Ovary (tissue), 9 donors: ENCODE data around the gene FGFR1OP2. TPM values are rescaled to one million over a fixed set of nuclear protein-coding genes. Genes with fewer than 3 reads are reported as not detected.
"Not testable (repeated sequence)": the region's sequence is repeated elsewhere in the genome, so short reads cannot be mapped to it uniquely, and the experiment has no call there.

Source experiments
- DNase-seq, 5 donors: peaks; one replicate each; pipeline ENCODE4 v3.0.0-alpha.2; 2019 to 2020
- H3K27ac ChIP-seq, 2 donors: fragments of 200-600 bp; one replicate each; pipeline versions ENCODE4 v1.5.1 to v1.8.0; 2019 to 2022
- H3K27me3 ChIP-seq: fragments of 200-600 bp; one replicate; pipeline ENCODE4 v1.8.0; 2022
- H3K36me3 ChIP-seq: fragments of 200-600 bp; sonication (generic); one replicate; pipeline ENCODE4 v1.5.1; 2019
- H3K4me1 ChIP-seq: one replicate; pipeline ENCODE4 v1.8.1; 2013; ENCODE audit warnings: mild to moderate bottlenecking, moderate library complexity; ENCODE audit not compliant: insufficient read depth
- H3K4me3 ChIP-seq: fragments of 200-600 bp; sonication (generic); one replicate; pipeline ENCODE4 v1.5.1; 2017
- H3K9me3 ChIP-seq, 2 donors: fragments of 200-600 bp in 1 of 2; sonication (generic) in 1 of 2; one replicate each; pipeline versions ENCODE4 v1.5.1 to v1.8.1; 2013 to 2019; ENCODE audit warnings: mild to moderate bottlenecking in 1 of 2, moderate library complexity in 1 of 2
- EP300 ChIP-seq: sonication (generic); formaldehyde crosslinking; IDR thresholded peaks from one replicate; pipeline ENCODE4 v1.6.1; 2017; ENCODE audit warnings: antibody characterized with exemption
- POLR2A ChIP-seq: fragments of 450-650 bp; IDR thresholded peaks from one replicate; pipeline ENCODE4 v1.6.1; 2017; ENCODE audit warnings: antibody characterized with exemption, mild to moderate bottlenecking, moderate library complexity
- WGBS, 3 donors: extraction: QIAGEN DNeasy Blood & Tissue Kit in 1 of 3; methylation state at CpG; one replicate each; pipeline versions ENCODE4 v1.1.5 to v1.1.7; 2013 to 2017; 5-methylcytosine and 5-hydroxymethylcytosine counted together
- intact Hi-C, 4 donors: fragments of 100-400 bp; cut with DNase I; formaldehyde crosslinking; loops; one replicate each; pipeline versions ENCODE4 v1.11.0 to v1.15.1; 2022 to 2023
- polyA plus RNA-seq, 2 donors: library from polyadenylated mRNA; stranded (reverse); fragments of 200-250 nt in 1 of 2; fragments of 350-450 nt in 1 of 2; fragmentation: Illumina TruSeq in 1 of 2; extraction: RNeasy Lipid Tissue Mini Kit (QIAGEN cat#74804) in 1 of 2; gene quantifications; one replicate each; pipeline ENCODE4 v1.2.3, GENCODE V29; 2013 to 2014
- total RNA-seq, 7 donors: library from RNA; depleted of rRNA in 2 of 7; stranded (reverse); fragments of >200 nt in 2 of 7; fragmentation: NEBNext Ultra II Directional in 3 of 7; extraction: Animal tissue kit (Norgen Biotek cat#: 25700) in 3 of 7; gene quantifications; one replicate each; pipeline versions ENCODE4 v1.1.0 to v1.2.4, GENCODE V29; 2016 to 2023
- TF ChIP-seq, protein P1 (sequence below), 3 donors: fragments of 450-650 bp in 2 of 3; fragments of 200-600 bp in 1 of 3; IDR thresholded peaks; one replicate each; pipeline versions ENCODE4 v1.5.1 to v1.8.0; 2016 to 2022; ENCODE audit warnings: antibody characterized with exemption in 3 of 3, mild to moderate bottlenecking in 1 of 3
- donor health status: DM: no; HTN: no; CAD: no; lungs with moderate emphysema.
- donor health status: DM: no; HTN: no; CAD: no.
- donor health status: Bipolar disorder and iron deficiency.
- donor health status: DM: yes; HTN: yes; CAD: no.
- donor health status: DM: no; HTN: no; CAD: no.
- donor health status: DM: yes; HTN: yes; CAD: no.

Gene FGFR1OP2
- total and polyA plus RNA-seq, 9 donors, result 48.7 to 150 (median 76.4) TPM

DNA sequence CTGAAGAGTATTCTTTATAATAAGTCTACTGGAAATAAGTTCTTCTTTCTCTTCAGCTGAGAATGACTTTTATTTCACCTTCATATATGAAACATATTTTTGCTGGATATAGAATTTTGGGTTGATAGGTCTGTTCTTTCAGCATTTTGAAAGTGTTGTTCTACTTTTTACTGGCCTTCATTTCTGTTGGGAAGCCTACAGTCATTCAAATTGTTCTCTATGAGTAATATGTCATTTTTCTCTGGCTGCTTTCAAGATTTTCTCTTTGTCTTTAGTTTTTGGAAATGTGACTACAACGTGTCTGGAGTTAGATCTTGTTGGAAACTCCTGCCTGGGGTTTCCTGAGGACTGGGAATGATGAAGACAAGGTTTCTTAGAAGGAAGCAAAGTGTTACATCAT is 10.0 kb downstream of the FGFR1OP2 start:
- Histone ChIP-seq H3K27me3 (no peaks in the 10 kb centered on the region), H3K27ac (no peak overlapping the region), H3K9me3 (no peaks in the 10 kb centered on the region), H3K36me3 (no peaks in the 10 kb centered on the region), H3K4me1 (peaks cover 1% of the 10 kb centered on the region), H3K4me3 (no peak overlapping the region)
- DNase-seq, result no peak
- no peak for TF ChIP-seq POLR2A
- TF ChIP-seq, protein P1, sequence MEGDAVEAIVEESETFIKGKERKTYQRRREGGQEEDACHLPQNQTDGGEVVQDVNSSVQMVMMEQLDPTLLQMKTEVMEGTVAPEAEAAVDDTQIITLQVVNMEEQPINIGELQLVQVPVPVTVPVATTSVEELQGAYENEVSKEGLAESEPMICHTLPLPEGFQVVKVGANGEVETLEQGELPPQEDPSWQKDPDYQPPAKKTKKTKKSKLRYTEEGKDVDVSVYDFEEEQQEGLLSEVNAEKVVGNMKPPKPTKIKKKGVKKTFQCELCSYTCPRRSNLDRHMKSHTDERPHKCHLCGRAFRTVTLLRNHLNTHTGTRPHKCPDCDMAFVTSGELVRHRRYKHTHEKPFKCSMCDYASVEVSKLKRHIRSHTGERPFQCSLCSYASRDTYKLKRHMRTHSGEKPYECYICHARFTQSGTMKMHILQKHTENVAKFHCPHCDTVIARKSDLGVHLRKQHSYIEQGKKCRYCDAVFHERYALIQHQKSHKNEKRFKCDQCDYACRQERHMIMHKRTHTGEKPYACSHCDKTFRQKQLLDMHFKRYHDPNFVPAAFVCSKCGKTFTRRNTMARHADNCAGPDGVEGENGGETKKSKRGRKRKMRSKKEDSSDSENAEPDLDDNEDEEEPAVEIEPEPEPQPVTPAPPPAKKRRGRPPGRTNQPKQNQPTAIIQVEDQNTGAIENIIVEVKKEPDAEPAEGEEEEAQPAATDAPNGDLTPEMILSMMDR (IDR thresholded peaks at IDR 0.05), result no peak
- TF ChIP-seq EP300, result no peak
- WGBS, 3 donors, result 93 to 95% (median 93%) methylated on average over 1 of the region's 1 CpG
- intact Hi-C loops, result no loop called here

DNA sequence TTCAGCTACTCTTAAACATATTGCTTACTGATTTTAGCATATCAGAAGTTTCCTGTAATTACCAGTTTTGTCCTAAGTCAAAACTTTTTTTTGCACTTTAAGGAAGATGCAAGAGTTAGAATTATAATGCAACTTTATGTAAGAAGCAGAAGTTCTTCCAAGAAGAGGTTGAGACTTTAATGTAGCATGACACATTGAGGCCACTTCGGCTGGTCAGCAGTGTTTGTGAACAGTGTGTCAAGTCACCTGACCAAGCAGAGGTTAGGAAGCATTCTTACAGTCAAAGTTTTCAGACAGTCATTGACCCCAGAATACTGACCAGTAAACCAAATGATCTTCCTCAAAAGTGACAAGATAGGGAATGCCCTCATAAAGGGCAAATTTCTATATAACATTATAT is 15.2 kb downstream of the FGFR1OP2 start:
- no peak for DNase-seq
- TF ChIP-seq, protein P1 (IDR thresholded peaks at IDR 0.05), result no peak
- TF ChIP-seq POLR2A (no peak), EP300 (no peak)
- Histone ChIP-seq H3K27me3 (no peaks in the 10 kb centered on the region), H3K4me3 (no peak overlapping the region), H3K36me3 (no peaks in the 10 kb centered on the region), H3K9me3 (no peaks in the 10 kb centered on the region), H3K27ac (no peak overlapping the region), H3K4me1 (no peaks in the 10 kb centered on the region)
- 46 to 64% (median 52%) methylated on average over 1 of the region's 1 CpG for WGBS, 3 donors
- intact Hi-C loops, result no loop called here

DNA sequence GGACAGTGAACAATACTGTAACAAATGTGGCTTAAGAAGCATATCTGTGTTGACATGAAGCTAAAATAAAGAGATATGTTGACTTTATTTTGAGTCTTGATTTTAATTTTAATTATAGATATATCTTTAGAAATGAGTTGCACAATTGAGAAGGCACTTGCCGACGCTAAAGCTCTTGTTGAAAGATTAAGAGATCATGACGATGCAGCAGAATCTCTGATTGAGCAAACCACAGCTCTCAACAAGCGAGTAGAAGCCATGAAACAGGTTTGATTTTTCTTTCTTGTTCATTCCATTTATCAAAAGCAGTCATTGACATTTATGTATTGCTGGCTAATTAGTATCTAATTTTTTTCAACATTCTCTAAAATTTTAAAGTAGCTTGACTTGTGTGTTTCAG is 15.8 kb downstream of the FGFR1OP2 start:
- no peak overlapping the region for H3K4me3 ChIP-seq
- H3K27me3 ChIP-seq, result no peaks in the 10 kb centered on the region
- no peaks in the 10 kb centered on the region for H3K36me3 ChIP-seq
- 86 to 90% (median 90%) methylated on average over 4 of the region's 4 CpGs for WGBS, 3 donors
- DNase-seq, result no peak
- TF ChIP-seq, protein P1 (IDR thresholded peaks at IDR 0.05), result no peak
- TF ChIP-seq EP300 (no peak), POLR2A (no peak)
- intact Hi-C loops, result no loop called here
- H3K4me1 ChIP-seq, result no peaks in the 10 kb centered on the region
- no peak overlapping the region for H3K27ac ChIP-seq
- H3K9me3 ChIP-seq, result no peaks in the 10 kb centered on the region

DNA sequence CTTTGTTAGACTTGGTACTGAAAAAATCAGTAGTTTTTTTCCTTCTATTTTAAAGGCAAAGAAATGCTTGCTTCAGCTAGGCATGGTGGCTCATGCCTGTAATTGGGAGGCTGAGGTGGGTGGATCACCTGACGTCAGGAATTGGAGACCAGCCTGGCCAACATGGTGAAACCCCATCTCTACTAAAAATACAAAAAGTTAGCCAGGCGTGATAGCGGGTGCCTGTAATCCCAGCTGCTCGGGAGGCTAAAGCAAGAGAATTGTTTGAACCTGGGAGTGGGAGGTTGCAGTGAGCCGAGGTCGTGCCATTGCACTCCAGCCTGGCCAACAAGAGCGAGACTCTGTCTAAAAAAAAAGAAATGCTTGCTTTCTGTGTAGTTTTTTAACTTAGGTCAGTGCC is 23.1 kb downstream of the FGFR1OP2 start:
- H3K9me3 ChIP-seq, H3K27ac ChIP-seq, H3K4me1 ChIP-seq, DNase-seq, H3K27me3 ChIP-seq, H3K36me3 ChIP-seq, intact Hi-C loops, H3K4me3 ChIP-seq: not testable (repeated sequence)
- WGBS, 3 donors, result 90 to 93% (median 92%) methylated on average over 7 of the region's 7 CpGs

DNA sequence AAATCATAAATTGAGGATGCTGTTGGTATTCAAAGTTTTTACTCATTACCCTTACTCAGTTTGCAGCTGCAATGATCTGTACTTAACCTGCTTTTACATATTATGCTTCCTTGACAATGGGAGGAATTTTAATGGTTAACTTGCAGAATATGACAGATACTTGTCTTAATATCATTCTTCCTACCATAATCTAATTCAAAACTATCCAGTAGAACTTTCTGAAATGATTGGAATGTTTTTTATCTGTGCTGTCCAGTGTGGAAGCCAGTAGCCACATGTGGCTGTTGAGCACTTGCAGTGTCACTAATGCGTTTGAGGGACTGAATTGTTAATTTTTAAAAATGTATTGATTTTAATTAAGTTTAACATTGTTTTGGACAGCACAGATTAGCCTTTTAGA is 23.5 kb downstream of the FGFR1OP2 start:
- TF ChIP-seq, protein P1 (IDR thresholded peaks at IDR 0.05), result no peak
- TF ChIP-seq EP300, result no peak
- H3K36me3 ChIP-seq, result no peaks in the 10 kb centered on the region

More for the DNA sequence above, 23.5 kb downstream of the FGFR1OP2 start:
- intact Hi-C loops, result no loop called here
- H3K9me3 ChIP-seq, result no peaks in the 10 kb centered on the region
- no peaks in the 10 kb centered on the region for H3K4me1 ChIP-seq
- no peak for DNase-seq
- 60 to 79% (median 66%) methylated on average over 1 of the region's 1 CpG for WGBS, 3 donors
- no peak overlapping the region for H3K4me3 ChIP-seq
- no peak overlapping the region for H3K27ac ChIP-seq
- H3K27me3 ChIP-seq, result no peaks in the 10 kb centered on the region
